H9 (cell line): ENCODE data around the gene MROH7. TPM values are rescaled to one million over a fixed set of nuclear protein-coding genes. Genes with fewer than 3 reads are reported as not detected.

Experiments used
- DNase-seq: peaks from one replicate; pipeline ENCODE4 v3.0.0-alpha.2; 2017
- H2AFZ ChIP-seq: one replicate; pipeline ENCODE4 v1.6.1; 2013; ENCODE audit warnings: mild to moderate bottlenecking, low read length, control low read depth, moderate library complexity
- H2AK5ac ChIP-seq: 2 replicates; pipeline ENCODE4 v1.6.1; 2013; ENCODE audit warnings: low read length, control low read depth, mixed read lengths; ENCODE audit not compliant: insufficient read length
- H2BK120ac ChIP-seq: one replicate; pipeline ENCODE4 v1.6.1; 2013; ENCODE audit warnings: low read depth, mild to moderate bottlenecking, low read length, control low read depth, inconsistent platforms; ENCODE audit not compliant: poor library complexity, severe bottlenecking
- H2BK12ac ChIP-seq: 2 replicates; pipeline ENCODE4 v1.6.1; 2013; ENCODE audit warnings: low read length, control low read depth, mixed read lengths, low read depth; ENCODE audit not compliant: insufficient read length
- H2BK15ac ChIP-seq: 2 replicates; pipeline ENCODE4 v1.6.1; 2013; ENCODE audit warnings: low read depth, low read length, control low read depth
- H2BK20ac ChIP-seq: one replicate; pipeline ENCODE4 v1.6.1; 2013; ENCODE audit warnings: low read depth, mild to moderate bottlenecking, low read length, control low read depth, inconsistent platforms; ENCODE audit not compliant: poor library complexity, severe bottlenecking
- H2BK5ac ChIP-seq: 2 replicates; pipeline ENCODE4 v1.6.1; 2013; ENCODE audit warnings: low read length, control low read depth, mixed read lengths; ENCODE audit not compliant: insufficient read length
- H3K14ac ChIP-seq: 2 replicates; pipeline ENCODE4 v1.6.1; 2013; ENCODE audit warnings: low read length, control low read depth; ENCODE audit not compliant: insufficient read depth
- H3K18ac ChIP-seq: 2 replicates; pipeline ENCODE4 v1.6.1; 2013; ENCODE audit warnings: low read depth, mild to moderate bottlenecking, mixed read lengths, low read length, control low read depth; ENCODE audit not compliant: insufficient read length
- H3K23ac ChIP-seq: 2 replicates; pipeline ENCODE4 v1.6.1; 2013; ENCODE audit warnings: low read length, control low read depth, mixed read lengths, low read depth; ENCODE audit not compliant: insufficient read length
- H3K23me2 ChIP-seq: 2 replicates; pipeline ENCODE4 v1.6.1; 2013; ENCODE audit warnings: low read depth, mild to moderate bottlenecking, mixed read lengths, low read length, control low read depth; ENCODE audit not compliant: insufficient read length, poor library complexity, severe bottlenecking
- H3K27ac ChIP-seq: 2 replicates; pipeline ENCODE4 v1.5.1; 2013; ENCODE audit warnings: low read length, control low read depth, mixed read lengths, low read depth; ENCODE audit not compliant: insufficient read length
- H3K27me3 ChIP-seq: 2 replicates; pipeline ENCODE4 v1.6.1; 2013; ENCODE audit warnings: low read length, control low read depth, inconsistent platforms; ENCODE audit not compliant: insufficient read depth
- H3K4ac ChIP-seq: 2 replicates; pipeline ENCODE4 v1.6.1; 2013; ENCODE audit warnings: low read depth, mild to moderate bottlenecking, control low read depth, inconsistent platforms, low read length, moderate library complexity
- H3K4me1 ChIP-seq: 2 replicates; pipeline ENCODE4 v1.6.1; 2013; ENCODE audit warnings: low read length, control low read depth, inconsistent platforms; ENCODE audit not compliant: insufficient read depth
- H3K4me2 ChIP-seq: 2 replicates; pipeline ENCODE4 v1.6.1; 2013; ENCODE audit warnings: low read length, control low read depth, mixed read lengths; ENCODE audit not compliant: insufficient read length, insufficient read depth
- H3K56ac ChIP-seq: 2 replicates; pipeline ENCODE4 v1.6.1; 2013; ENCODE audit warnings: low read depth, mild to moderate bottlenecking, mixed read lengths, low read length, control low read depth; ENCODE audit not compliant: insufficient read length
- H3K79me1 ChIP-seq: 2 replicates; pipeline ENCODE4 v1.6.1; 2013; ENCODE audit warnings: low read depth, mild to moderate bottlenecking, moderate library complexity, low read length, control low read depth, inconsistent platforms; ENCODE audit not compliant: insufficient read depth, poor library complexity, severe bottlenecking
- H3K79me2 ChIP-seq: 2 replicates; pipeline ENCODE4 v1.6.1; 2013; ENCODE audit warnings: low read length, control low read depth, inconsistent platforms; ENCODE audit not compliant: insufficient read depth
- H3K9ac ChIP-seq: 2 replicates; pipeline ENCODE4 v1.6.1; 2013; ENCODE audit warnings: low read length, control low read depth, mixed read lengths; ENCODE audit not compliant: insufficient read length; ENCODE audit errors: extremely low read depth
- H3K9me3 ChIP-seq: one replicate; pipeline ENCODE4 v1.6.1; 2013; ENCODE audit warnings: low read depth, low read length, inconsistent platforms; ENCODE audit not compliant: control insufficient read depth
- H3T11ph ChIP-seq: one replicate; pipeline ENCODE4 v1.6.1; 2013; ENCODE audit warnings: mild to moderate bottlenecking, low read length, control low read depth, inconsistent platforms
- H4K20me1 ChIP-seq: one replicate; pipeline ENCODE4 v1.6.1; 2013; ENCODE audit not compliant: control insufficient read depth, insufficient read length, insufficient read depth
- H4K5ac ChIP-seq: 2 replicates; pipeline ENCODE4 v1.6.1; 2013; ENCODE audit warnings: low read depth, mild to moderate bottlenecking, mixed read lengths, low read length, control low read depth; ENCODE audit not compliant: insufficient read length
- H4K8ac ChIP-seq: replicated peaks from 2 replicates; pipeline ENCODE4 v1.6.1; 2013; ENCODE audit warnings: low read length, control low read depth, mixed read lengths, low read depth; ENCODE audit not compliant: insufficient read length
- H4K91ac ChIP-seq: 2 replicates; pipeline ENCODE4 v1.6.1; 2013; ENCODE audit warnings: low read depth, mild to moderate bottlenecking, moderate library complexity, mixed read lengths, low read length, control low read depth; ENCODE audit not compliant: insufficient read length
- H3K27ac Mint-ChIP-seq, 3 experiments: 2 replicates in 2 of 3; 3 replicates in 1 of 3; pipeline ENCODE4 v1.8.0; 2020 to 2021; ENCODE audit warnings: mixed read lengths in 3 of 3, mild to moderate bottlenecking in 1 of 3, moderate library complexity in 1 of 3
- H3K27me3 Mint-ChIP-seq: 2 replicates; pipeline ENCODE4 v1.8.0; 2021; ENCODE audit warnings: low read depth, mild to moderate bottlenecking, moderate library complexity, mixed read lengths
- H3K36me3 Mint-ChIP-seq, 3 experiments: 2 replicates in 2 of 3; 3 replicates in 1 of 3; pipeline ENCODE4 v1.8.0; 2020 to 2021; ENCODE audit warnings: low read depth in 3 of 3, mixed read lengths in 3 of 3; ENCODE audit not compliant: insufficient read depth in 1 of 3
- H3K4me1 Mint-ChIP-seq, 2 experiments: 2 replicates each; pipeline ENCODE4 v1.8.0; 2020; ENCODE audit warnings: mixed read lengths in 2 of 2
- H3K4me3 Mint-ChIP-seq, 2 experiments: 2 replicates in 1 of 2; 3 replicates in 1 of 2; pipeline ENCODE4 v1.8.0; 2020 to 2021; ENCODE audit warnings: mild to moderate bottlenecking in 2 of 2, mixed read lengths in 2 of 2, moderate library complexity in 1 of 2
- H3K9me3 Mint-ChIP-seq, 2 experiments: 2 replicates in 1 of 2; 3 replicates in 1 of 2; pipeline ENCODE4 v1.8.0; 2020; ENCODE audit warnings: mild to moderate bottlenecking in 2 of 2, mixed read lengths in 2 of 2, moderate library complexity in 1 of 2
- CTCF ChIP-seq: fragments of 200-600 bp; sonication (generic); conservative IDR thresholded peaks from 3 replicates; pipeline ENCODE4 v1.8.0; 2021; ENCODE audit warnings: antibody characterized with exemption, mild to moderate bottlenecking
- WGBS: extraction: QIAGEN DNeasy Blood & Tissue Kit; methylation state at CpG from one replicate; pipeline ENCODE4 v1.1.7; 2013; ENCODE audit warnings: missing lambda C conversion rate, low lambda C conversion rate, mixed read lengths; ENCODE audit not compliant: insufficient read length; ENCODE audit errors: extremely low coverage; 5-methylcytosine and 5-hydroxymethylcytosine counted together
- total RNA-seq: library from RNA; stranded (reverse); gene quantifications from 2 replicates; pipeline ENCODE4 v1.2.1, GENCODE V29; 2021

Gene MROH7
- total RNA-seq, 1 experiment from 2014 or later: 0.09 TPM

GRCh38 chr1:54714881-54715492, 73.4 kb downstream of the MROH7 start:
- H3K9me3 ChIP-seq: no peaks in the 10 kb centered on the region
- peaks cover 2% of the 10 kb centered on the region for H3K79me1 ChIP-seq
- H4K91ac ChIP-seq: no peak overlapping the region
- H3K23me2 ChIP-seq: peaks cover 7% of the 10 kb centered on the region
- Mint-ChIP-seq H3K4me3 (peak overlapping the region; percentile 88 to 91), H3K9me3 (no peaks in the 10 kb centered on the region), H3K4me1 (peaks cover 13 to 14% of the 10 kb centered on the region in 2 experiments), H3K27ac (no peak overlapping the region; a peak in 1 of 7 replicates), H3K36me3 (peaks cover 6 to 19% (median 16%) of the 10 kb centered on the region in 3 experiments; a peak in 6 of 7 replicates), H3K27me3 (peaks cover 36% of the 10 kb centered on the region)
- no peak overlapping the region for H3K9ac ChIP-seq
- no peak overlapping the region for H3K56ac ChIP-seq
- no peak overlapping the region for H3K14ac ChIP-seq
- H4K20me1 ChIP-seq: no peaks in the 10 kb centered on the region
- H2BK20ac ChIP-seq: no peak overlapping the region
- H3T11ph ChIP-seq: no peak overlapping the region
- peak overlapping the region; percentile 63 for H4K8ac ChIP-seq
- H3K18ac ChIP-seq: no peak overlapping the region
- no peaks in the 10 kb centered on the region for H3K27me3 ChIP-seq
- H3K27ac ChIP-seq: no peak overlapping the region
- H3K4me2 ChIP-seq: peak overlapping the region; percentile 94
- no peak overlapping the region for H3K4ac ChIP-seq
- no peak overlapping the region for H2BK12ac ChIP-seq
- H2BK120ac ChIP-seq: no peak overlapping the region
- no peak overlapping the region for H2BK15ac ChIP-seq
- H3K4me1 ChIP-seq: no peaks in the 10 kb centered on the region
- H3K79me2 ChIP-seq: no peaks in the 10 kb centered on the region
- DNase-seq: no peak
- H4K5ac ChIP-seq: no peak overlapping the region
- no peak overlapping the region for H2BK5ac ChIP-seq
- no peak for TF ChIP-seq CTCF
- H3K23ac ChIP-seq: no peak overlapping the region
- peak overlapping the region; percentile 93 for H2AFZ ChIP-seq
- WGBS: no CpG with 5 or more reads among the region's 7 CpGs
- no peak overlapping the region for H2AK5ac ChIP-seq
